ENCODE results near the gene ICA1. TPM values are rescaled to one million over a fixed set of nuclear protein-coding genes. Genes with fewer than 3 reads are reported as not detected.

The ICA1 gene
- total and polyA plus RNA-seq, 12 donors, result 29.5 to 92.1 (median 56.8) TPM

DNA sequence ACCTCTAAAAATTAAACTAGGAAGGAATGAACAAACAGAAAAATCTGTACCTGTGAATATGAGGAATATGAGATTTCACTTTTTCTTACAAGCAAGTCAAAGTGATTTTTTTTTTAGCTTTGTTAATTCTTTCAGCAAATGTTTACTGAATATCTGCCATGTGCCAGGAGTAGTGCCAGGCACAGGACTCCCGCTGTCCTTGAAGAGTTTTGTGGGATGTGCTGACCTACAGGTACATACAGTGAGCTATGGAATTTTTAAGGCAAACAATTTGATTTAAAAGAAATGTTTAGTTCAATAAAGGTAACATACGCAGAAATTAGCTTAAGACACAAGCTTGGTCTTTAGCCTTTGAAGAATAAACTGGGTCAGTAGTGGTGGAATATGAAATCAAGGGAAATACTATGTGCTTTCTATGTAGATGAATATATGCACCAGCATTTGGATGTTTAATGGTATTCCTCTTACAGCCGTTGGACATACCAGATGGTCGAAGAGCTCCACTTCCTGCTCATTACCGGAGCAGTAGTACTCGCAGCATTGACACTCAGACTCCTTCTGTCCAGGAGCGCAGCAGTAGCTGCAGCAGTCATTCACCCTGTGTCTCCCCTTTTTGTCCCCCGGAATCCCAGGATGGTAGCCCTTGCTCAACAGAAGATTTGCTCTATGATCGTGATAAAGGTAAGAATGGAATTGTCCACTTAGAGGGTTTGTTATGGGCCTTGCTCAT, 191.4 kb downstream of the ICA1 start:
- peaks cover 0 to 14% (median 0%) of the 10 kb centered on the region in 9 donors for H3K36me3 ChIP-seq
- TF ChIP-seq, protein P1, sequence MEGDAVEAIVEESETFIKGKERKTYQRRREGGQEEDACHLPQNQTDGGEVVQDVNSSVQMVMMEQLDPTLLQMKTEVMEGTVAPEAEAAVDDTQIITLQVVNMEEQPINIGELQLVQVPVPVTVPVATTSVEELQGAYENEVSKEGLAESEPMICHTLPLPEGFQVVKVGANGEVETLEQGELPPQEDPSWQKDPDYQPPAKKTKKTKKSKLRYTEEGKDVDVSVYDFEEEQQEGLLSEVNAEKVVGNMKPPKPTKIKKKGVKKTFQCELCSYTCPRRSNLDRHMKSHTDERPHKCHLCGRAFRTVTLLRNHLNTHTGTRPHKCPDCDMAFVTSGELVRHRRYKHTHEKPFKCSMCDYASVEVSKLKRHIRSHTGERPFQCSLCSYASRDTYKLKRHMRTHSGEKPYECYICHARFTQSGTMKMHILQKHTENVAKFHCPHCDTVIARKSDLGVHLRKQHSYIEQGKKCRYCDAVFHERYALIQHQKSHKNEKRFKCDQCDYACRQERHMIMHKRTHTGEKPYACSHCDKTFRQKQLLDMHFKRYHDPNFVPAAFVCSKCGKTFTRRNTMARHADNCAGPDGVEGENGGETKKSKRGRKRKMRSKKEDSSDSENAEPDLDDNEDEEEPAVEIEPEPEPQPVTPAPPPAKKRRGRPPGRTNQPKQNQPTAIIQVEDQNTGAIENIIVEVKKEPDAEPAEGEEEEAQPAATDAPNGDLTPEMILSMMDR (IDR thresholded peaks at IDR 0.05), result no peak
- ATAC-seq (no peak), DNase-seq (no peak)
- no peaks in the 10 kb centered on the region for H3K27me3 ChIP-seq
- H3K4me3 ChIP-seq, result no peak overlapping the region
- H3K4me1 ChIP-seq, result peaks cover 0 to 12% (median 4%) of the 10 kb centered on the region in 9 donors
- intact Hi-C loops (cut with DNase I), result no loop called here
- H3K27ac ChIP-seq, result no peak overlapping the region
- no peaks in the 10 kb centered on the region for H3K9me3 ChIP-seq
- 95 to 98% methylated on average over 9 of the region's 9 CpGs for WGBS, 2 donors

DNA sequence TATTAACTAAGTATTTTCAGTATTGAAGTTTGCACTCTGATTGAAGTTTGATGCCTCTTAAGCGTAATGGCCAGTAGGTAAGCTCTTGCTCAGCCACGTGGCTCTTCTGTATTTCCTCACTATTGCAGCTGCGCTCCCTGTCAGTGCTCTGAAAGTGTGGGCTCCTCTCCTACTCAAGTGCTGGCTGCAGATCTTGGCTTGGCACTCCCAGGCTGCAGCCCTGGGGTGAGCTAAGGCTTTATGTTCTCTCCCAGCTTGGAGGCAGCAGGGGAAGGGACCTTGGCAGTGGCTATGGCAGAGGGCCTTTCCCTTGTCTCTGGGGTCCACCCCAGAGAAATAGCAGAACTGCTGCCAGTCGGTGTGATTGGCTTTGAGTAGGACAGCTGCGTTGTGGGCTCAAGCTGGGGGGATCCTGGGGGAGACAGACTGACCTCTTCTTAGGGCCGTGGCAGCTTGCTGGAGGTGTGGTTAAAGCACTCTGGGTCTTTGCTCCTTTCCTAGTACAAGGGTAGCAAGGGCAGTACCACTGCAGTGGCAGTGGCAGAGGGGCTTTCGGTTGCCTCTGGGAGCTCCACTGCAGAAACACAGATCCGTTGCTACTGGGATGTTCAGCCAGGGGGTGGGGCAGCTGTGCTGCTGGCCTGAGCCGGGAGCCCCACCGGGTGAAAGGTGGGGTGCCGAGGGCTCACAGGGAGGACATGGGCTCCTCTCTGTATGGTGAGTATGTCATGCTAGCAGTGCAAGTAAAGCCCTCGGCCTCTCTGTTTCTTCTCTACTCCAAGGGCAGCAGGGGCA, 192.9 kb downstream of the ICA1 start:
- DNase-seq (peak; percentile 9 to 34), ATAC-seq (peak; percentile 40 to 93 (median 71))
- Histone ChIP-seq H3K36me3 (peaks cover 0 to 14% (median 0%) of the 10 kb centered on the region in 9 donors), H3K27me3 (no peaks in the 10 kb centered on the region), H3K4me3 (no peak overlapping the region), H3K9me3 (no peaks in the 10 kb centered on the region), H3K27ac (no peak overlapping the region), H3K4me1 (peaks cover 0 to 12% (median 4%) of the 10 kb centered on the region in 9 donors)
- 65 to 73% methylated on average over 12 of the region's 12 CpGs for WGBS, 2 donors
- intact Hi-C loops (cut with DNase I), result no loop called here
- TF ChIP-seq, protein P1 (IDR thresholded peaks at IDR 0.05), result no peak

DNA sequence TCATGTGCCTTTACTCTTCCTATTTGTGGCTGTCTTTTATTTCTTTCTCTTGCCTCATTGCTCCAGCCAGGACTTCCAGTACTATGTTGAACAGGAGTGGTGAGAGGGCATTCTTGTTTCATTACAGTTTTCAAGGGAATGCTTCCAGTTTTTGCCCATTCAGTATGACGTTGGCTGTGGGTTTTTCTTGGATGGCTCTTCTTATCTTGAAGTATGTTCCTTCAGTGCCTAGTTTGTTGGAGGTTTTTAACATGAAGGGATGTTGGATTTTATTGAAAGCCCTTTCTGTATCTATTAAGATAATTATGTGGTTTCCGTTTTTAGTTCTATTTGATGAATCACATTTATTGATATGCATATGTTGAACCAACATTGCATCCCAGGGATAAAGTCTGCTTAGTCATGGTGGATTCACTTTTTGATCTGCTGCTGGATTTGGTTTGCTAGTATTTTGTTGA, 196.6 kb downstream of the ICA1 start:
- Histone ChIP-seq H3K27me3 (no peaks in the 10 kb centered on the region), H3K9me3 (peaks cover 0 to 6% (median 0%) of the 10 kb centered on the region in 11 donors), H3K4me3 (no peak overlapping the region), H3K4me1 (peaks cover 0 to 12% (median 4%) of the 10 kb centered on the region in 9 donors), H3K27ac (no peak overlapping the region), H3K36me3 (peaks cover 0 to 21% (median 0%) of the 10 kb centered on the region in 9 donors)
- intact Hi-C loops (cut with DNase I), result no loop called here
- no peak for ATAC-seq
- no peak for DNase-seq
- 79 to 88% methylated on average over 2 of the region's 2 CpGs for WGBS, 2 donors
- TF ChIP-seq, protein P1 (IDR thresholded peaks at IDR 0.05), result no peak

DNA sequence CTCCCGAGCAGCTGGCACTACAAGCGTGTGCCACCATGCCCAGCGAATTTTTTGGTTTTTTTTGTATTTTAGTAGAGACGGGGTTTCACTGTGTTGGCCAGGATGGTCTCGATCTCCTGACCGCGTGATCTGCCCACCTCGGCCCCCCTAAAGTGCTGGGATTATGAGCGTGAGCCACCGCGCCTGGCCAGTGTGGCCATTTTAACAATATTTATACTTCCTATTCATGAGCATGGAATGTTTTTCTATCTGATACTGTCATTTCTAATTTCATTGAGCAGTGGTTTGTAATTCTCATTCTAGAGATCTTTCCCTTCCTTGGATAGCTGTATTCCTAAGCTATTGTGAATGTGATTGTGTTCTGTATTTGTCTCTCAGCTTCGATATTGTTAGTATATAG, 197.1 kb downstream of the ICA1 start:
- intact Hi-C loops (cut with DNase I), result no loop called here
- Histone ChIP-seq H3K9me3 (peaks cover 0 to 6% (median 0%) of the 10 kb centered on the region in 11 donors), H3K36me3 (peaks cover 0 to 26% (median 0%) of the 10 kb centered on the region in 9 donors), H3K27ac (no peak overlapping the region), H3K4me1 (peaks cover 0 to 12% (median 4%) of the 10 kb centered on the region in 9 donors), H3K4me3 (no peak overlapping the region), H3K27me3 (no peaks in the 10 kb centered on the region)
- DNase-seq (no peak), ATAC-seq (no peak)
- TF ChIP-seq, protein P1 (IDR thresholded peaks at IDR 0.05), result no peak
- WGBS, 2 donors, result 96 to 98% methylated on average over 12 of the region's 12 CpGs

Data from heart right ventricle (tissue), 16 donors.